Left renal pelvis (tissue), 4 donors: Measurements from ENCODE around the gene PRLH. TPM values are rescaled to one million over a fixed set of nuclear protein-coding genes. Genes with fewer than 3 reads are reported as not detected.

Experiments used
- polyA plus RNA-seq, 4 donors: library from polyadenylated mRNA; unstranded; fragments of 120-200 nt; gene quantifications; one replicate each; pipeline ENCODE4 v1.2.1, GENCODE V29; 2013; ENCODE audit not compliant: insufficient read length in 4 of 4

The PRLH gene
- polyA plus RNA-seq, 4 donors = not detected

Other genes starting within 250 kb of the PRLH start
- gene COL6A3, start 152.4 kb upstream of the PRLH start, polyA plus RNA-seq = 100 to 1,000 TPM; 200 to 266 (median 254) TPM
- gene MLPH, start 79.3 kb upstream of the PRLH start, polyA plus RNA-seq = 1 to 10 TPM in 3 of 4 donors, under 1 TPM in 1; 0.94 to 6.5 (median 3.1) TPM
- gene RAB17, start 24.2 kb downstream of the PRLH start, polyA plus RNA-seq = 10 to 100 TPM in 2 of 4 donors, 1 to 10 TPM in 2; 1.7 to 21.3 (median 12.3) TPM
- 100 to 1,000 TPM in 1 of 4 donors, 10 to 100 TPM in 3; 60.2 to 103 (median 84.7) TPM for gene LRRFIP1, start 61.0 kb downstream of the PRLH start, polyA plus RNA-seq
- 1 to 10 TPM in 1 of 4 donors, under 1 TPM in 3; 0.32 to 1.6 (median 0.46) TPM for gene RBM44, start 232.2 kb downstream of the PRLH start, polyA plus RNA-seq